ENCODE measurements around the gene SLC45A1. TPM values are rescaled to one million over a fixed set of nuclear protein-coding genes. Genes with fewer than 3 reads are reported as not detected.

SLC45A1 gene
- total and polyA plus RNA-seq, 2 experiments from 2014 or later, result 0.27 to 1.0 TPM

DNA sequence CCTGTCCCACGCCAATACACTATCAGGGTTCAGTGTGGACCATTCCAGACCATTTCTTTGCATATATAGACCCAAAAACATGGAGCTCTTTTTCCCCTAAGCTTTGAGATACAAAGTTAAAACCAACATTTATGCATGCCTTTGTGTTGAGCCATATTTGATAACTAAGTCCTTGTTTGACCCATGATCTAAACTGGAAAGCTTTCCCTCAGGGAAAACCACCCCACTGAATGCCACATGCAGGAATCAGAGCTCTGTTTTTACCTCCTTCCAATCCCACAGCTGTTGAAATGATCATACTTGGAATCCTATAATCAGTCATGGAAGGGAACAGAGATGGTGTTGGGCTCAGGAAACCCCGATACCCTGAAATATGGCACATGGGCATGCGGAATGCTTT lies 14.8 kb upstream of the SLC45A1 start:
- H3K27ac ChIP-seq, result no peak overlapping the region
- no peak overlapping the region for H2AFZ ChIP-seq
- no peaks in the 10 kb centered on the region for H3K36me3 ChIP-seq (replicated peaks; ENCODE audit: insufficient read depth, low read depth)
- no peaks in the 10 kb centered on the region for H3K9me2 ChIP-seq (replicated peaks; ENCODE audit: insufficient read depth)
- H3K9me3 ChIP-seq (ENCODE audit: low read depth), result no peaks in the 10 kb centered on the region
- H4K20me1 ChIP-seq (ENCODE audit: insufficient read depth, poor library complexity, severe bottlenecking), result no peaks in the 10 kb centered on the region
- H3K79me2 ChIP-seq, result no peaks in the 10 kb centered on the region
- TF ChIP-seq CTCF (IDR thresholded peaks at IDR 0.05; ENCODE audit: poor library complexity), result no peak
- TF ChIP-seq EZH2 (IDR thresholded peaks at IDR 0.05; ENCODE audit: borderline replicate concordance), result no peak
- TF ChIP-seq EZH2phosphoT487 (IDR thresholded peaks at IDR 0.05; ENCODE audit: low read depth, severe bottlenecking, unreplicated experiment), result no peak
- H3K27me3 ChIP-seq, result no peaks in the 10 kb centered on the region
- no peaks in the 10 kb centered on the region for H3K4me1 ChIP-seq (ENCODE audit: insufficient read depth)
- H3K4me3 ChIP-seq, result no peak overlapping the region
- H3K4me2 ChIP-seq, result no peak overlapping the region
- DNase-seq (ENCODE audit: low spot score), result no peak
- WGBS (ENCODE audit: low lambda C conversion rate, missing lambda C conversion rate), result 87% methylated on average over 3 of the region's 3 CpGs

DNA sequence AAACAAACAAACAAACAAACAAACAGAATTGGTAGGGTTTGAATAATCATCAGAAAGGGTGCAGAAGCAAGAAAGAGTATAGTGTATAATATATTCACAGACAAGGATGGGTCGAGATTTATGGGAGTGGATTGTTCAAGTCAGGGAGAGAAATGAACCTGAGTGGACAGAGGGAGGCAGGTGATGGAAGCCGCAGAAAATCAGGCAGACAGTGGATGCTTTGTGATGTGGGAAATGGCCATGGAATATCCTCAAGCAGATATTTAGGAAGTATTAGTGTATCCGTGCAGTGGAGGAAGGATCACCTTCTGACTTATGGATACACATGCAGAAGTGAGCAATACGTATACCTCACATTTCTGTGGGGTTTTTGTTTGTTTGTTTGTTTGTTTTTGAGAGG lies 14.0 kb upstream of the SLC45A1 start:
- no peaks in the 10 kb centered on the region for H3K4me1 ChIP-seq (ENCODE audit: insufficient read depth)
- no peaks in the 10 kb centered on the region for H4K20me1 ChIP-seq (ENCODE audit: insufficient read depth, poor library complexity, severe bottlenecking)
- H3K27ac ChIP-seq, result no peak overlapping the region
- H3K4me3 ChIP-seq, result no peak overlapping the region
- no peaks in the 10 kb centered on the region for H3K9me3 ChIP-seq (ENCODE audit: low read depth)
- no peaks in the 10 kb centered on the region for H3K36me3 ChIP-seq (replicated peaks; ENCODE audit: insufficient read depth, low read depth)
- no peak for TF ChIP-seq EZH2 (IDR thresholded peaks at IDR 0.05; ENCODE audit: borderline replicate concordance)
- TF ChIP-seq EZH2phosphoT487 (IDR thresholded peaks at IDR 0.05; ENCODE audit: low read depth, severe bottlenecking, unreplicated experiment), result no peak
- no peak for TF ChIP-seq CTCF (IDR thresholded peaks at IDR 0.05; ENCODE audit: poor library complexity)
- WGBS (ENCODE audit: low lambda C conversion rate, missing lambda C conversion rate), result 86% methylated on average over 4 of the region's 4 CpGs
- no peak overlapping the region for H2AFZ ChIP-seq
- H3K27me3 ChIP-seq, result no peaks in the 10 kb centered on the region
- H3K4me2 ChIP-seq, result no peak overlapping the region
- no peak for DNase-seq (ENCODE audit: low spot score)
- H3K79me2 ChIP-seq, result no peaks in the 10 kb centered on the region
- H3K9me2 ChIP-seq (replicated peaks; ENCODE audit: insufficient read depth), result no peaks in the 10 kb centered on the region

- Histone ChIP-seq H3K36me3 (replicated peaks; ENCODE audit: insufficient read depth, low read depth) (no peaks in the 10 kb centered on the region), H3K4me1 (ENCODE audit: insufficient read depth) (no peaks in the 10 kb centered on the region), H3K9me2 (replicated peaks; ENCODE audit: insufficient read depth) (no peaks in the 10 kb centered on the region), H3K9me3 (ENCODE audit: low read depth) (no peaks in the 10 kb centered on the region), H3K27ac (no peak overlapping the region), H2AFZ (no peak overlapping the region), H3K4me3 (no peak overlapping the region), H3K79me2 (no peaks in the 10 kb centered on the region), H4K20me1 (ENCODE audit: insufficient read depth, poor library complexity, severe bottlenecking) (no peaks in the 10 kb centered on the region), H3K27me3 (no peaks in the 10 kb centered on the region), H3K4me2 (no peak overlapping the region)
- no peak for DNase-seq (ENCODE audit: low spot score)
- WGBS (ENCODE audit: low lambda C conversion rate, missing lambda C conversion rate), result 90% methylated on average over 4 of the region's 4 CpGs
- TF ChIP-seq EZH2phosphoT487 (IDR thresholded peaks at IDR 0.05; ENCODE audit: low read depth, severe bottlenecking, unreplicated experiment) (no peak), CTCF (IDR thresholded peaks at IDR 0.05; ENCODE audit: poor library complexity) (no peak), EZH2 (IDR thresholded peaks at IDR 0.05; ENCODE audit: borderline replicate concordance) (no peak)
These were observed 10.3 kb upstream of the SLC45A1 start for GRCh38 chr1:8307628-8308027.
